ENCODE measurements around the gene ATP13A4. TPM values are rescaled to one million over a fixed set of nuclear protein-coding genes. Genes with fewer than 3 reads are reported as not detected.
A peak's percentile ranks its signal among the peaks of the same experiment; 100 is the strongest.

Gene ATP13A4
- polyA plus RNA-seq, 4 donors, result 0.22 to 41.2 (median 0.24) TPM; not detected in 1

DNA sequence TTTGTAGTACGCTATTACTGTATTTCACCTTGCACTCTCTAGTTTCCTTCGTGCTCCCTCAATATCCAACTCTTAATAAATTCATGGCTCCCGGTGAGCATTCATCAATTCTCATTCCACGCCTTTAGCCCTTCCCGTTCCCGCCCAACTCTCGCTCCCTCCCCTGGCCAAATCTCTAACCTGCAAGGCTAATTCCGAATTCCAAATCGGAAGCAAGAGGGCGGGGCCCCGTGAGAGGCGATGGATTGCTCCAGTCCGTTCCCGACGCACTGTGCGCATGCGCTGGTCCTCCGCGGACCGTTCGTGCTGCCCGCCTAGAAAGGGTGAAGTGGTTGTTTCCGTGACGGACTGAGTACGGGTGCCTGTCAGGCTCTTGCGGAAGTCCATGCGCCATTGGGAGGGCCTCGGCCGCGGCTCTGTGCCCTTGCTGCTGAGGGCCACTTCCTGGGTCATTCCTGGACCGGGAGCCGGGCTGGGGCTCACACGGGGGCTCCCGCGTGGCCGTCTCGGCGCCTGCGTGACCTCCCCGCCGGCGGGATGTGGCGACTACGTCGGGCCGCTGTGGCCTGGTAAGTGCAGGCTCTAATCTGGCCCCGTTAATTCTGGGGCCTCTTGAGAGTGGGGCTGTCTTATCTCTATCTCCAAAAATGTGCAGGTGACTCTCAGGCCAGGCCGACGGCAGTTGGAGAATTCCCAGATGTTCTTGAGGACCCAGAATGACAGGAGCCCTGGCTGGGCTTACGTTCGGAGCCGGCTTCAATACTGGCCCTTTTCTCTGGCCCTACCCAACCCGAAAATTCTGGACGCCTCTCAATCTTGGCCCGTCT, 38.4 kb upstream of the ATP13A4 start, which contains the start of gene OPA1:
TSS of gene OPA1 (plus strand) at position 368 of the 827 bp plus-strand sequence. CDS start at position 538, 170 bp downstream.
- Histone ChIP-seq H3K4me3 (ENCODE audit: low read depth in 1 of 3, low read length in 3 of 3) (peak within 1 kb of the TSS; percentile 35 to 98 (median 98)), H3K4me1 (ENCODE audit: control insufficient read depth in 3 of 3, insufficient read depth in 2 of 3, low read depth in 1 of 3, low read length in 2 of 3) (peaks cover 0 to 5% (median 3%) of the 10 kb centered on the region in 3 donors), H3K27ac (ENCODE audit: low read depth in 1 of 3, low read length in 2 of 3) (peak within 1 kb of the TSS; percentile 87 to 90 (median 90)), H3K27me3 (ENCODE audit: control insufficient read depth in 3 of 3, insufficient read depth in 3 of 3, low read length in 3 of 3) (no peaks in the 10 kb centered on the region), H3K36me3 (ENCODE audit: control insufficient read depth in 3 of 3, insufficient read depth in 2 of 3, low read depth in 1 of 3, low read length in 3 of 3) (peaks cover 0 to 5% (median 0%) of the 10 kb centered on the region in 3 donors), H3K9me3 (ENCODE audit: control insufficient read depth in 2 of 2, insufficient read depth in 1 of 2, low read depth in 1 of 2, low read length in 1 of 2) (no peaks in the 10 kb centered on the region)
- DNase-seq (peak; percentile 99), FAIRE-seq (no peak)
- 1 to 2% (median 1%) methylated on average over 55 of the region's 55 CpGs for WGBS, 3 donors

DNA sequence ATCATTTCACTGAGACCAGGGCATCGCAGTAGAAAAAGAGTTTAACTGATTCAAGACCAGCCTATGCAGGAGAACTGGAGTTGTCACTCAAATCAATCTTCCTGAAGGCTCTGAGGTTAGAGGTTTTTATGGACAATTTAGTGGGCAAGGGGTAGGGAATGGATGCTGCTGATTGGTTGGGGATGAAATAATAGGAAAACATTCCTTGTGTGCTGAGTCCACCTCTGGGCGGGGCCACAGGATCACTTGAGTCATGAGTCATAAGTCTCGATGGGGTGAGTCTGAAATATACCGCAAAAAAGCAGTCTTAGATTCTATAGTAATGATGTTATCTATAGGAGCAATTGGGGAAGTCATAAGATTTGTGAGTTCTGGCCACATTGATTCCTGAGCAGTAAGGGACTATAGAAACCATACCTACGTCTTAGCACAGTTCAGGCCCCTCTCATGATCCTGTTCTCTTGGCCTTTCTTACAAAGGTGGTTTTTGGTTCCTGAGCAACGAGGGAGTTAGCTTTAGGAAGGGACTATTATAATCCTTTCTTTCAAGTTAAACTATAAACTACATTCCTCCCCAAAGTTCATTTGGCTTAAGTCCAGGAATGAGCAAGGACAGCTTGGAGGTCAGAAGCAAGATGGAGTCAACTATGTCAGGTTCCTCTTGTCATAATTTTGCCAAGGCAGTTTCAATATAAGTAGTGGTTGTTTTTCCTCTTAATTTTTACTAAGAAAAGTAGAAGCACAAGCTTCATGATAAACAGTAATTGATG, 35.6 kb upstream of the ATP13A4 start:
- DNase-seq, result peak; percentile 16 to 26
- FAIRE-seq, result no peak
- no peaks in the 10 kb centered on the region for H3K27me3 ChIP-seq (ENCODE audit: control insufficient read depth in 3 of 3, insufficient read depth in 3 of 3, low read length in 3 of 3)
- H3K27ac ChIP-seq (ENCODE audit: low read depth in 1 of 3, low read length in 2 of 3), result no peak overlapping the region
- peaks cover 0 to 5% (median 3%) of the 10 kb centered on the region in 3 donors for H3K4me1 ChIP-seq (ENCODE audit: control insufficient read depth in 3 of 3, insufficient read depth in 2 of 3, low read depth in 1 of 3, low read length in 2 of 3)
- no peaks in the 10 kb centered on the region for H3K36me3 ChIP-seq (ENCODE audit: control insufficient read depth in 3 of 3, insufficient read depth in 2 of 3, low read depth in 1 of 3, low read length in 3 of 3)
- 68 to 79% (median 76%) methylated on average over 6 of the region's 6 CpGs for WGBS, 3 donors
- no peak overlapping the region for H3K4me3 ChIP-seq (ENCODE audit: low read depth in 1 of 3, low read length in 3 of 3)
- H3K9me3 ChIP-seq (ENCODE audit: control insufficient read depth in 2 of 2, insufficient read depth in 1 of 2, low read depth in 1 of 2, low read length in 1 of 2), result no peaks in the 10 kb centered on the region

DNA sequence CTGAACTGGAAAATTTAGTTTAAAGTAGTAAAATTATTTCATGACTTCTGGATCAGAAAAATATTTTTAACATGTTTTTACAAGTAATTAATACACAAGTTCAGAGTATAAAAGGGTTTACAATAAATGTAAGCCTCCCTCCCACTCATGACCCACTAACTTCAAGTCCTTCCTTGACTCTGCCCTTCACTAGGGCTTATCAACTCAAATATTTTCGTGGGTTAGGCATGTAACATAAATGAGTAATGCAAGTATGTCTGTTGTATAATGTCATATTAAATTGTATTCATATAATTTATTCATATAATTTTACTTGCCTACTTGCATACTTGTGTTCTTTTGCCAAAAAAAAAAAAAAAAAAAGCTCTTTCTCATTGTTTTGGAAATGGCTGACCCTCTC, 34.9 kb upstream of the ATP13A4 start:
- Histone ChIP-seq H3K27me3 (ENCODE audit: control insufficient read depth in 3 of 3, insufficient read depth in 3 of 3, low read length in 3 of 3) (no peaks in the 10 kb centered on the region), H3K4me1 (ENCODE audit: control insufficient read depth in 3 of 3, insufficient read depth in 2 of 3, low read depth in 1 of 3, low read length in 2 of 3) (peaks cover 0 to 5% (median 3%) of the 10 kb centered on the region in 3 donors), H3K27ac (ENCODE audit: low read depth in 1 of 3, low read length in 2 of 3) (no peak overlapping the region), H3K36me3 (ENCODE audit: control insufficient read depth in 3 of 3, insufficient read depth in 2 of 3, low read depth in 1 of 3, low read length in 3 of 3) (no peaks in the 10 kb centered on the region), H3K4me3 (ENCODE audit: low read depth in 1 of 3, low read length in 3 of 3) (no peak overlapping the region), H3K9me3 (ENCODE audit: control insufficient read depth in 2 of 2, insufficient read depth in 1 of 2, low read depth in 1 of 2, low read length in 1 of 2) (no peaks in the 10 kb centered on the region)
- FAIRE-seq (no peak), DNase-seq (no peak)
- 38 to 40% (median 39%) methylated on average over 1 of the region's 1 CpG for WGBS, 3 donors

DNA sequence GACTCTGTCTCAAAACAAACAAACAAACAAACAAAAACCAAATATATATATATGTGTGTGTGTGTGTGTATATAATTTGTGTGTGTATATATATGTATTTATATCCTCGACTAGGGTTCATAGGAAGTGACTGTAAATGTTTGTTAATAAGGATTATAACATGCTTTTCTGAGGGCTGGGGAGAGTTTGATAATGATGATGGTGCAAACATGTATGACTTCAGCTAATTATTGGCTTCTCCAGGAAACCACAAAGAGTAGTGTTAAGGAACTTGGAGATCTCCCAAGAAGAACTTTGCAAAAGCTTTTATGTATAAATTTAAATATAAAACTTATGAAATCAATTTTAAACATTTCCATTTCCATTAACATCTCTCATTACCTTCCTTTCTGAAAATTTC, 34.4 kb upstream of the ATP13A4 start:
- no peak for FAIRE-seq
- 48 to 70% (median 58%) methylated on average over 1 of the region's 1 CpG for WGBS, 3 donors

DNA sequence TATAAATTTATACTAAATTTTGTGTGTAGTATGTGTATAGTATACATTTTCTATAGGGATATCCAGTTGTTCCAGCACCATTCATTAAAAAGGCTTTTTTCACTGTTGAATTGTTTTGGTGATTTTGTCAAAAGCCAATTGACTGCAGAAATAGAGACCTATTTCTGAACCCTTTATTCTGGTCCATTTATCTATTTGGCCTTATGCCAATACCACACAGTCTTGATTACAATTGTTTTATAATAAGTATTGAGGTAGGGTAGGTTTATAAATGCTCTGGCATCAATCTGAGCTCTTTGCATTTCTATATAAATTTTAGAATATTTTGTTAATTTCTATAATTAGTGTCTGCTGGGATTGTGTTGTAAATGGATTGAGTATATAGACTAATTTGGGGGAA, 31.8 kb upstream of the ATP13A4 start:
- Histone ChIP-seq H3K27ac (ENCODE audit: low read depth in 1 of 3, low read length in 2 of 3) (no peak overlapping the region), H3K4me3 (ENCODE audit: low read depth in 1 of 3, low read length in 3 of 3) (no peak overlapping the region), H3K4me1 (ENCODE audit: control insufficient read depth in 3 of 3, insufficient read depth in 2 of 3, low read depth in 1 of 3, low read length in 2 of 3) (no peaks in the 10 kb centered on the region), H3K9me3 (ENCODE audit: control insufficient read depth in 2 of 2, insufficient read depth in 1 of 2, low read depth in 1 of 2, low read length in 1 of 2) (no peaks in the 10 kb centered on the region), H3K27me3 (ENCODE audit: control insufficient read depth in 3 of 3, insufficient read depth in 3 of 3, low read length in 3 of 3) (peaks cover 0 to under 1% (median 0%) of the 10 kb centered on the region in 3 donors), H3K36me3 (ENCODE audit: control insufficient read depth in 3 of 3, insufficient read depth in 2 of 3, low read depth in 1 of 3, low read length in 3 of 3) (no peaks in the 10 kb centered on the region)
- no peak for DNase-seq
- peak; percentile 33 for FAIRE-seq

More for the DNA sequence above, 34.4 kb upstream of the ATP13A4 start:
- Histone ChIP-seq H3K9me3 (ENCODE audit: control insufficient read depth in 2 of 2, insufficient read depth in 1 of 2, low read depth in 1 of 2, low read length in 1 of 2) (no peaks in the 10 kb centered on the region), H3K36me3 (ENCODE audit: control insufficient read depth in 3 of 3, insufficient read depth in 2 of 3, low read depth in 1 of 3, low read length in 3 of 3) (no peaks in the 10 kb centered on the region), H3K4me1 (ENCODE audit: control insufficient read depth in 3 of 3, insufficient read depth in 2 of 3, low read depth in 1 of 3, low read length in 2 of 3) (peaks cover 0 to 5% (median 3%) of the 10 kb centered on the region in 3 donors), H3K27ac (ENCODE audit: low read depth in 1 of 3, low read length in 2 of 3) (no peak overlapping the region), H3K27me3 (ENCODE audit: control insufficient read depth in 3 of 3, insufficient read depth in 3 of 3, low read length in 3 of 3) (no peaks in the 10 kb centered on the region), H3K4me3 (ENCODE audit: low read depth in 1 of 3, low read length in 3 of 3) (no peak overlapping the region)
- DNase-seq, result no peak

DNA sequence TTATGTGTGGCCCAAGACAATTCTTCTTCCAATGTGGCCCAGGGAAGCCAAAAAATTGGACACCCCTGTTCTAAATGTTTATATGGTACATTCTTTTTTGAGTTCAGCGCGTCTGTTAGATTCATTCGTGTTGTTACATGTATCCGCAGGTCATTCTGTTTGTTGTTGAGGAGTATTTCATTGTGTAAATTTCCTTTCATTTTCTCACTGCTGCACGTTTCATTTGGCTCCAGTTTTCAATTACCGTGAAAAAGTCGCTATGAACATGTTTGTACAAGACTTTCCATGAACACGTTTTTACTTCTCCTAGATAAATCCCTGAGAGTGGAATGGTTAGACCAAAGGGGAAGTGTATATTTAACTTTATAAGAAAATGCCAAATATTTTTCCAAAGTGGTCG, 30.8 kb upstream of the ATP13A4 start:
- Histone ChIP-seq H3K36me3 (ENCODE audit: control insufficient read depth in 3 of 3, insufficient read depth in 2 of 3, low read depth in 1 of 3, low read length in 3 of 3) (no peaks in the 10 kb centered on the region), H3K9me3 (ENCODE audit: control insufficient read depth in 2 of 2, insufficient read depth in 1 of 2, low read depth in 1 of 2, low read length in 1 of 2) (no peaks in the 10 kb centered on the region), H3K4me1 (ENCODE audit: control insufficient read depth in 3 of 3, insufficient read depth in 2 of 3, low read depth in 1 of 3, low read length in 2 of 3) (no peaks in the 10 kb centered on the region), H3K27ac (ENCODE audit: low read depth in 1 of 3, low read length in 2 of 3) (no peak overlapping the region), H3K27me3 (ENCODE audit: control insufficient read depth in 3 of 3, insufficient read depth in 3 of 3, low read length in 3 of 3) (peaks cover 0 to 3% (median 0%) of the 10 kb centered on the region in 3 donors), H3K4me3 (ENCODE audit: low read depth in 1 of 3, low read length in 3 of 3) (no peak overlapping the region)
- no peak for FAIRE-seq
- 79 to 87% (median 81%) methylated on average over 9 of the region's 9 CpGs for WGBS, 3 donors
- no peak for DNase-seq

DNA sequence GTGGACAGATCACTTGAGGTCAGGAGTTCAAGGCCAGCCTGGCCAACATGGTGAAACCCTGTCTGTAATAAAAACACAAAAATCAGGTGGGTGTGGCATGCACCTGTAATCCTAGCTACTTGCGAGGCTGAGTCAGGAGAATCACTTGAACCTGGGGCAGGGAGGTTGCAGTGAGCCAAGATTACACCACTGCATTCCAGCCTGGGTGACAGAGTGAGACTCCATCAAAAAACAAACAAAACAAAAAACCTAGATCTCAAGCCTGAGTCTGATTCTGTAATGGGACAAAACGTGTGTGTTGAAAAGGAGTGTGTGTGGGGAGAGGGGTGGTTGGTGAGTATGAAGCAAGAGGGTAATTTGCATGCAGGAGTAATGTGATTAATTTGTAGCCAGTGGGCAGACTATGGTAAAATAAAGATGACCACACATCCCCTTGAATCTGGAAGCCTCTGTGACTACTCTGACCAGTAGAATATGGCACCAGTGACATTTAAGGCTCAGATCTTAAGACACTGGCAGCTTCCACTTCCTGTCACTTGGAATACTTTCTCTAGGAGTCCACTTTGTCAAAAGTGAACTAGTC, 19.9 kb upstream of the ATP13A4 start:
- Histone ChIP-seq H3K36me3 (ENCODE audit: control insufficient read depth in 3 of 3, insufficient read depth in 2 of 3, low read depth in 1 of 3, low read length in 3 of 3) (no peaks in the 10 kb centered on the region), H3K4me3 (ENCODE audit: low read depth in 1 of 3, low read length in 3 of 3) (no peak overlapping the region), H3K27me3 (ENCODE audit: control insufficient read depth in 3 of 3, insufficient read depth in 3 of 3, low read length in 3 of 3) (peaks cover 0 to 2% (median 0%) of the 10 kb centered on the region in 3 donors), H3K27ac (ENCODE audit: low read depth in 1 of 3, low read length in 2 of 3) (no peak overlapping the region), H3K4me1 (ENCODE audit: control insufficient read depth in 3 of 3, insufficient read depth in 2 of 3, low read depth in 1 of 3, low read length in 2 of 3) (no peaks in the 10 kb centered on the region), H3K9me3 (ENCODE audit: control insufficient read depth in 2 of 2, insufficient read depth in 1 of 2, low read depth in 1 of 2, low read length in 1 of 2) (no peaks in the 10 kb centered on the region)
- 31 to 48% (median 34%) methylated on average over 2 of the region's 2 CpGs for WGBS, 3 donors
- no peak for FAIRE-seq
- DNase-seq, result no peak

Measured in small intestine (tissue), 7 donors.